Activated CD4-positive, alpha-beta T cell treated with anti-CD3 and anti-CD28 coated beads, Interleukin-10, Interleukin-2, amounts not matched to agents 100 ng/mL and 50 ng/mL, durations not matched to agents 16 hours and 8 hours (primary cell): ENCODE measurements around the gene BNIP5.
"Not testable (repeated sequence)": the region's sequence is repeated elsewhere in the genome, so short reads cannot be mapped to it uniquely, and the experiment has no call there.

Experiments
- DNase-seq: peaks from one replicate; pipeline ENCODE4 v3.0.0-alpha.2; 2020

BNIP5 gene

GRCh38 chr6:36364669-36365479 lies 28.2 kb upstream of the BNIP5 start:
- DNase-seq, result no peak

- not testable (repeated sequence) for DNase-seq
These were observed 27.5 kb upstream of the BNIP5 start for GRCh38 chr6:36364061-36364635.

GRCh38 chr6:36363371-36363752 lies 26.7 kb upstream of the BNIP5 start:
- not testable (repeated sequence) for DNase-seq

GRCh38 chr6:36362551-36363370 lies 26.1 kb upstream of the BNIP5 start:
- no peak for DNase-seq

- no peak for DNase-seq
These were observed 24.4 kb upstream of the BNIP5 start for GRCh38 chr6:36361071-36361470.

GRCh38 chr6:36360241-36361054 lies 23.8 kb upstream of the BNIP5 start:
- peak; percentile 76 for DNase-seq

GRCh38 chr6:36358226-36358915 lies 21.7 kb upstream of the BNIP5 start:
- no peak for DNase-seq

- DNase-seq, result peak; percentile 23
These were observed 21.2 kb upstream of the BNIP5 start for GRCh38 chr6:36357872-36358225.

GRCh38 chr6:36355819-36356218 lies 19.1 kb upstream of the BNIP5 start:
- DNase-seq, result peak; percentile 72

GRCh38 chr6:36353411-36353915 lies 16.8 kb upstream of the BNIP5 start:
- DNase-seq, result no peak

GRCh38 chr6:36352477-36353157 lies 15.9 kb upstream of the BNIP5 start:
- DNase-seq, result no peak

- no peak for DNase-seq
These were observed 14.2 kb upstream of the BNIP5 start for GRCh38 chr6:36350681-36351571.

GRCh38 chr6:36350082-36350481 lies 13.4 kb upstream of the BNIP5 start:
- DNase-seq, result no peak

- no peak for DNase-seq
These were observed 12.6 kb upstream of the BNIP5 start for GRCh38 chr6:36349240-36349639.

- no peak for DNase-seq
These were observed 10.9 kb upstream of the BNIP5 start for GRCh38 chr6:36347621-36348020.

GRCh38 chr6:36346486-36347273 lies 10.0 kb upstream of the BNIP5 start:
- no peak for DNase-seq

- no peak for DNase-seq
These were observed 9.2 kb upstream of the BNIP5 start for GRCh38 chr6:36345681-36346466.

GRCh38 chr6:36343109-36343680 lies 6.5 kb upstream of the BNIP5 start:
- DNase-seq, result no peak
